WERI-Rb-1 (cell line): ENCODE data around the gene TMEM178B.

Experiments
- DNase-seq: peaks from one replicate; pipeline ENCODE4 v3.0.0-alpha.2; 2020
- H3K27ac ChIP-seq: fragments of 250-450 bp; sonication (Bioruptor Pico); 2 replicates; pipeline ENCODE4 v1.5.1; 2020; ENCODE audit warnings: mild to moderate bottlenecking, moderate library complexity
- H3K27me3 ChIP-seq: fragments of 250-450 bp; sonication (Bioruptor Pico); 2 replicates; pipeline ENCODE4 v1.5.1; 2021; ENCODE audit warnings: mild to moderate bottlenecking, low read depth, moderate library complexity; ENCODE audit not compliant: insufficient read depth, severe bottlenecking
- H3K36me3 ChIP-seq: fragments of 250-450 bp; sonication (Bioruptor Pico); 2 replicates; pipeline ENCODE4 v1.5.1; 2020; ENCODE audit warnings: mild to moderate bottlenecking, moderate library complexity
- H3K4me3 ChIP-seq: 2 replicates; pipeline ENCODE4 v1.5.1; 2011; ENCODE audit warnings: low read depth, mild to moderate bottlenecking, control low read depth, low read length
- H3K9me3 ChIP-seq: fragments of 250-450 bp; sonication (Bioruptor Pico); 2 replicates; pipeline ENCODE4 v1.5.1; 2021; ENCODE audit warnings: mild to moderate bottlenecking, moderate library complexity; ENCODE audit not compliant: severe bottlenecking
- CTCF ChIP-seq: IDR thresholded peaks from 2 replicates; pipeline ENCODE4 v1.5.1; 2011; ENCODE audit warnings: low read depth, mild to moderate bottlenecking, control low read depth, inconsistent platforms, low read length

Gene TMEM178B

GRCh38 chr7:141039376-141039775 is 34.5 kb upstream of the TMEM178B start:
- no peak for DNase-seq
- H3K9me3 ChIP-seq, result no peaks in the 10 kb centered on the region
- H3K36me3 ChIP-seq, result no peaks in the 10 kb centered on the region
- H3K27ac ChIP-seq, result no peak overlapping the region
- no peak for TF ChIP-seq CTCF
- no peak overlapping the region for H3K4me3 ChIP-seq
- no peaks in the 10 kb centered on the region for H3K27me3 ChIP-seq

- H3K4me3 ChIP-seq, result no peak overlapping the region
- H3K36me3 ChIP-seq, result no peaks in the 10 kb centered on the region
- no peaks in the 10 kb centered on the region for H3K9me3 ChIP-seq
- no peak overlapping the region for H3K27ac ChIP-seq
- no peaks in the 10 kb centered on the region for H3K27me3 ChIP-seq
- no peak for DNase-seq
- no peak for TF ChIP-seq CTCF
These were observed 31.4 kb upstream of the TMEM178B start for GRCh38 chr7:141042222-141043193.

- no peak for DNase-seq
- no peak overlapping the region for H3K27ac ChIP-seq
- no peaks in the 10 kb centered on the region for H3K36me3 ChIP-seq
- TF ChIP-seq CTCF, result no peak
- no peaks in the 10 kb centered on the region for H3K27me3 ChIP-seq
- no peak overlapping the region for H3K4me3 ChIP-seq
- no peaks in the 10 kb centered on the region for H3K9me3 ChIP-seq
These were observed 30.2 kb upstream of the TMEM178B start for GRCh38 chr7:141043616-141044015.

GRCh38 chr7:141045126-141045841 is 28.6 kb upstream of the TMEM178B start:
- no peak for TF ChIP-seq CTCF
- H3K27me3 ChIP-seq, result no peaks in the 10 kb centered on the region
- H3K27ac ChIP-seq, result no peak overlapping the region
- no peak for DNase-seq
- no peaks in the 10 kb centered on the region for H3K9me3 ChIP-seq
- H3K36me3 ChIP-seq, result no peaks in the 10 kb centered on the region
- no peak overlapping the region for H3K4me3 ChIP-seq

- DNase-seq, result no peak
- Histone ChIP-seq H3K27ac (no peak overlapping the region), H3K4me3 (no peak overlapping the region), H3K36me3 (no peaks in the 10 kb centered on the region), H3K27me3 (no peaks in the 10 kb centered on the region), H3K9me3 (no peaks in the 10 kb centered on the region)
- TF ChIP-seq CTCF, result no peak
These were observed 27.8 kb upstream of the TMEM178B start for GRCh38 chr7:141045842-141046620.
